Mesendoderm (in vitro differentiated cells): ENCODE data around the gene AP3D1.

Experiments used
- DNase-seq: peaks from one replicate; pipeline ENCODE4 v3.0.0; 2013
- H2AK5ac ChIP-seq: 2 replicates; pipeline ENCODE4 v1.6.1; 2013; ENCODE audit warnings: low read length, inconsistent platforms
- H2BK120ac ChIP-seq: 2 replicates; pipeline ENCODE4 v1.6.1; 2013; ENCODE audit warnings: low read depth, mild to moderate bottlenecking, low read length, moderate library complexity, mixed read lengths
- H2BK15ac ChIP-seq: replicated peaks from 2 replicates; pipeline ENCODE4 v1.6.1; 2013; ENCODE audit warnings: low read depth, mild to moderate bottlenecking, moderate library complexity
- H2BK5ac ChIP-seq: 2 replicates; pipeline ENCODE4 v1.6.1; 2013; ENCODE audit warnings: low read length, inconsistent platforms
- H3K18ac ChIP-seq: 2 replicates; pipeline ENCODE4 v1.6.1; 2013; ENCODE audit warnings: mild to moderate bottlenecking, low read length, mixed read lengths
- H3K23ac ChIP-seq: one replicate; pipeline ENCODE4 v1.6.1; 2013; ENCODE audit warnings: low read length
- H3K27ac ChIP-seq: 2 replicates; pipeline ENCODE4 v1.5.1; 2013; ENCODE audit warnings: low read depth, mild to moderate bottlenecking, inconsistent platforms, low read length, moderate library complexity
- H3K27me3 ChIP-seq: 2 replicates; pipeline ENCODE4 v1.6.1; 2013; ENCODE audit warnings: low read length, control low read depth, mild to moderate bottlenecking, inconsistent platforms; ENCODE audit not compliant: insufficient read depth, poor library complexity
- H3K36me3 ChIP-seq: 2 replicates; pipeline ENCODE4 v1.6.1; 2013; ENCODE audit warnings: low read length, inconsistent platforms; ENCODE audit not compliant: control insufficient read depth, insufficient read depth
- H3K4ac ChIP-seq: one replicate; pipeline ENCODE4 v1.6.1; 2013; ENCODE audit warnings: low read depth, mild to moderate bottlenecking, low read length, moderate library complexity
- H3K4me1 ChIP-seq: 2 replicates; pipeline ENCODE4 v1.6.1; 2013; ENCODE audit warnings: low read depth, low read length, inconsistent platforms; ENCODE audit not compliant: control insufficient read depth
- H3K4me2 ChIP-seq: 2 replicates; pipeline ENCODE4 v1.6.1; 2013; ENCODE audit warnings: low read length
- H3K4me3 ChIP-seq: 2 replicates; pipeline ENCODE4 v1.5.1; 2013; ENCODE audit warnings: mild to moderate bottlenecking, low read length
- H3K56ac ChIP-seq: one replicate; pipeline ENCODE4 v1.6.1; 2013; ENCODE audit warnings: low read length
- H3K79me1 ChIP-seq: 2 replicates; pipeline ENCODE4 v1.6.1; 2013; ENCODE audit warnings: low read length, inconsistent platforms
- H3K79me2 ChIP-seq: 2 replicates; pipeline ENCODE4 v1.6.1; 2013; ENCODE audit warnings: mild to moderate bottlenecking, low read length; ENCODE audit not compliant: control insufficient read depth, insufficient read depth
- H3K9ac ChIP-seq: 2 replicates; pipeline ENCODE4 v1.6.1; 2013; ENCODE audit warnings: low read length, inconsistent platforms
- H4K5ac ChIP-seq: one replicate; pipeline ENCODE4 v1.6.1; 2013; ENCODE audit warnings: low read length
- H4K8ac ChIP-seq: one replicate; pipeline ENCODE4 v1.6.1; 2013; ENCODE audit warnings: low read depth, mild to moderate bottlenecking, control low read depth, low read length, moderate library complexity
- WGBS: extraction: QIAGEN DNeasy Blood & Tissue Kit; methylation state at CpG from one replicate; pipeline ENCODE4 v1.1.7; 2013; ENCODE audit warnings: low lambda C conversion rate, missing lambda C conversion rate; ENCODE audit not compliant: insufficient coverage; ENCODE audit errors: extremely low coverage; 5-methylcytosine and 5-hydroxymethylcytosine counted together

The AP3D1 gene

GRCh38 chr19:2099054-2099501 lies 52.3 kb downstream of the AP3D1 start:
- WGBS: no CpG with 5 or more reads among the region's 16 CpGs
- no peak overlapping the region for H2AK5ac ChIP-seq
- peaks cover 5% of the 10 kb centered on the region for H3K79me1 ChIP-seq
- H4K5ac ChIP-seq: no peak overlapping the region
- H3K4me2 ChIP-seq: no peak overlapping the region
- H3K79me2 ChIP-seq: peaks cover 1% of the 10 kb centered on the region
- no peak overlapping the region for H3K4me3 ChIP-seq
- no peak overlapping the region for H3K23ac ChIP-seq
- H3K56ac ChIP-seq: no peak overlapping the region
- no peaks in the 10 kb centered on the region for H3K4me1 ChIP-seq
- H3K27ac ChIP-seq: no peak overlapping the region
- DNase-seq: no peak
- H3K4ac ChIP-seq: no peak overlapping the region
- H3K18ac ChIP-seq: no peak overlapping the region
- no peak overlapping the region for H2BK15ac ChIP-seq
- no peak overlapping the region for H2BK5ac ChIP-seq
- H3K27me3 ChIP-seq: no peaks in the 10 kb centered on the region
- no peak overlapping the region for H4K8ac ChIP-seq
- H3K36me3 ChIP-seq: peaks cover 10% of the 10 kb centered on the region
- no peak overlapping the region for H3K9ac ChIP-seq
- H2BK120ac ChIP-seq: no peak overlapping the region

- WGBS: no CpG with 5 or more reads among the region's 23 CpGs
- Histone ChIP-seq H2AK5ac (no peak overlapping the region), H3K4me1 (no peaks in the 10 kb centered on the region), H4K5ac (no peak overlapping the region), H3K23ac (no peak overlapping the region), H3K79me2 (no peaks in the 10 kb centered on the region), H3K79me1 (peaks cover 2% of the 10 kb centered on the region), H2BK5ac (no peak overlapping the region), H3K27me3 (no peaks in the 10 kb centered on the region), H3K4ac (no peak overlapping the region), H3K27ac (no peak overlapping the region), H3K9ac (no peak overlapping the region), H2BK120ac (no peak overlapping the region), H4K8ac (no peak overlapping the region), H3K18ac (no peak overlapping the region), H3K36me3 (peaks cover 10% of the 10 kb centered on the region), H2BK15ac (no peak overlapping the region), H3K4me3 (no peak overlapping the region), H3K56ac (no peak overlapping the region), H3K4me2 (no peak overlapping the region)
- DNase-seq: no peak
These were observed 53.5 kb downstream of the AP3D1 start for GRCh38 chr19:2097886-2098327.

- WGBS: no CpG with 5 or more reads among the region's 30 CpGs
- Histone ChIP-seq H3K18ac (no peak overlapping the region), H3K4me2 (peak overlapping the region; percentile 66), H2AK5ac (no peak overlapping the region), H3K56ac (peak overlapping the region; percentile 67), H4K5ac (no peak overlapping the region), H2BK120ac (no peak overlapping the region), H4K8ac (no peak overlapping the region), H3K79me1 (peaks cover 2% of the 10 kb centered on the region), H2BK5ac (no peak overlapping the region), H3K79me2 (no peaks in the 10 kb centered on the region), H3K9ac (peak overlapping the region; percentile 58), H3K27me3 (no peaks in the 10 kb centered on the region), H3K4me3 (no peak overlapping the region), H3K4me1 (no peaks in the 10 kb centered on the region), H3K36me3 (peaks cover 10% of the 10 kb centered on the region), H3K4ac (no peak overlapping the region), H2BK15ac (no peak overlapping the region), H3K27ac (no peak overlapping the region), H3K23ac (no peak overlapping the region)
- DNase-seq: no peak
These were observed 54.0 kb downstream of the AP3D1 start for GRCh38 chr19:2097203-2097885.

- H3K9ac ChIP-seq: peak within 1 kb of the TSS; percentile 66
- peak within 1 kb of the TSS; percentile 85 for H3K56ac ChIP-seq
- H3K36me3 ChIP-seq: peaks cover 5% of the 10 kb centered on the region
- no peak within 1 kb of the TSS for H3K4ac ChIP-seq
- H4K8ac ChIP-seq: no peak within 1 kb of the TSS
- peak; percentile 97 for DNase-seq
- WGBS: no CpG with 5 or more reads among the region's 70 CpGs
- no peak within 1 kb of the TSS for H2BK15ac ChIP-seq
- H2AK5ac ChIP-seq: no peak within 1 kb of the TSS
- no peaks in the 10 kb centered on the region for H3K79me2 ChIP-seq
- H2BK5ac ChIP-seq: no peak within 1 kb of the TSS
- H3K27ac ChIP-seq: peak within 1 kb of the TSS; percentile 90
- no peak within 1 kb of the TSS for H3K23ac ChIP-seq
- H4K5ac ChIP-seq: no peak within 1 kb of the TSS
- H3K4me2 ChIP-seq: peak within 1 kb of the TSS; percentile 66
- H3K79me1 ChIP-seq: peaks cover 2% of the 10 kb centered on the region
- H3K4me1 ChIP-seq: no peaks in the 10 kb centered on the region
- peak within 1 kb of the TSS; percentile 56 for H3K4me3 ChIP-seq
- no peak within 1 kb of the TSS for H3K18ac ChIP-seq
- no peak within 1 kb of the TSS for H2BK120ac ChIP-seq
- H3K27me3 ChIP-seq: no peaks in the 10 kb centered on the region
These were observed 54.7 kb downstream of the AP3D1 start, which contains the start of gene IZUMO4 for GRCh38 chr19:2096480-2097202. Gene IZUMO4 (plus strand): TSS chr19:2096915. CDS start chr19:2096946, 31 bp downstream.

GRCh38 chr19:2096034-2096479 lies 55.3 kb downstream of the AP3D1 start, which contains the start of gene MOB3A:
Gene MOB3A (minus strand): TSS chr19:2096326. CDS start chr19:2078560, 17,766 bp downstream.
- H3K9ac ChIP-seq: peak within 1 kb of the TSS; percentile 66
- no peak within 1 kb of the TSS for H2BK15ac ChIP-seq
- H2AK5ac ChIP-seq: no peak within 1 kb of the TSS
- peaks cover 2% of the 10 kb centered on the region for H3K36me3 ChIP-seq
- no peaks in the 10 kb centered on the region for H3K4me1 ChIP-seq
- H3K4ac ChIP-seq: no peak within 1 kb of the TSS
- peak within 1 kb of the TSS; percentile 66 for H3K4me2 ChIP-seq
- H2BK120ac ChIP-seq: no peak within 1 kb of the TSS
- no peak within 1 kb of the TSS for H4K5ac ChIP-seq
- peak within 1 kb of the TSS; percentile 85 for H3K56ac ChIP-seq
- peak within 1 kb of the TSS; percentile 90 for H3K27ac ChIP-seq
- H3K18ac ChIP-seq: no peak within 1 kb of the TSS
- no peaks in the 10 kb centered on the region for H3K79me2 ChIP-seq
- H3K4me3 ChIP-seq: peak within 1 kb of the TSS; percentile 56
- no peaks in the 10 kb centered on the region for H3K27me3 ChIP-seq
- H3K23ac ChIP-seq: no peak within 1 kb of the TSS
- no peak within 1 kb of the TSS for H4K8ac ChIP-seq
- H3K79me1 ChIP-seq: peaks cover 2% of the 10 kb centered on the region
- no peak for DNase-seq
- H2BK5ac ChIP-seq: no peak within 1 kb of the TSS
- WGBS: no CpG with 5 or more reads among the region's 56 CpGs
